NCI-H1930 (cell line): ENCODE results near the gene MTMR12.
A peak's percentile ranks its signal among the peaks of the same experiment; 100 is the strongest.
"Not testable (repeated sequence)": the region's sequence is repeated elsewhere in the genome, so short reads cannot be mapped to it uniquely, and the experiment has no call there.

ENCODE experiments used
- DNase-seq, 2 experiments: peaks; one replicate each; lab custom pipeline; 2025; lab: John Stamatoyannopoulos, UW

The MTMR12 gene

GRCh38 chr5:32232441-32233219 lies 80.1 kb downstream of the MTMR12 start:
- peak; percentile 42 to 66 for DNase-seq

- no peak for DNase-seq
These were observed 80.8 kb downstream of the MTMR12 start for GRCh38 chr5:32231929-32232328.

GRCh38 chr5:32231241-32231640 lies 81.5 kb downstream of the MTMR12 start:
- no peak for DNase-seq

- no peak for DNase-seq
These were observed 82.2 kb downstream of the MTMR12 start for GRCh38 chr5:32230356-32231099.

GRCh38 chr5:32229586-32229985 lies 83.2 kb downstream of the MTMR12 start:
- no peak for DNase-seq

GRCh38 chr5:32228816-32229215 lies 83.9 kb downstream of the MTMR12 start:
- DNase-seq, result no peak

GRCh38 chr5:32225445-32225844 lies 87.3 kb downstream of the MTMR12 start:
- no peak for DNase-seq

- no peak for DNase-seq
These were observed 88.6 kb downstream of the MTMR12 start for GRCh38 chr5:32223972-32224609.

GRCh38 chr5:32222723-32223470 lies 89.8 kb downstream of the MTMR12 start:
- DNase-seq, result no peak

GRCh38 chr5:32217886-32218396 lies 94.8 kb downstream of the MTMR12 start:
- no peak for DNase-seq

GRCh38 chr5:32214344-32214743 lies 98.4 kb downstream of the MTMR12 start:
- DNase-seq, result not testable (repeated sequence)

GRCh38 chr5:32210151-32210550 lies 102.6 kb downstream of the MTMR12 start:
- no peak for DNase-seq

GRCh38 chr5:32208837-32209236 lies 103.9 kb downstream of the MTMR12 start:
- not testable (repeated sequence) for DNase-seq

- no peak for DNase-seq
These were observed 105.4 kb downstream of the MTMR12 start for GRCh38 chr5:32207355-32207634.

- no peak for DNase-seq
These were observed 106.0 kb downstream of the MTMR12 start for GRCh38 chr5:32206509-32207354.

GRCh38 chr5:32206053-32206452 lies 106.7 kb downstream of the MTMR12 start:
- DNase-seq, result no peak

GRCh38 chr5:32202394-32202793 lies 110.3 kb downstream of the MTMR12 start:
- no peak for DNase-seq

GRCh38 chr5:32201122-32201753 lies 111.5 kb downstream of the MTMR12 start:
- no peak for DNase-seq

GRCh38 chr5:32197032-32197431 lies 115.7 kb downstream of the MTMR12 start:
- no peak for DNase-seq

- no peak for DNase-seq
These were observed 117.5 kb downstream of the MTMR12 start for GRCh38 chr5:32195265-32195664.

GRCh38 chr5:32193591-32193990 lies 119.1 kb downstream of the MTMR12 start:
- peak; percentile 58 to 82 for DNase-seq
